KMS-11 (cell line): Measurements from ENCODE around the gene DACH2.

Experiments used
- H2AFZ ChIP-seq: fragments of 200-600 bp; sonication (generic); 2 replicates; pipeline ENCODE4 v1.6.1; 2016; ENCODE audit warnings: antibody characterized with exemption, mixed run types, low read depth
- H3K27ac ChIP-seq: fragments of 200-600 bp; sonication (generic); 2 replicates; pipeline ENCODE4 v1.6.1; 2016; ENCODE audit warnings: mild to moderate bottlenecking, mixed run types
- H3K27me3 ChIP-seq: fragments of 200-600 bp; sonication (generic); 2 replicates; pipeline ENCODE4 v1.6.1; 2017; ENCODE audit warnings: mild to moderate bottlenecking, low read depth, mixed run types, moderate library complexity; ENCODE audit not compliant: insufficient read depth
- H3K36me3 ChIP-seq: fragments of 200-600 bp; sonication (generic); 2 replicates; pipeline ENCODE4 v1.6.1; 2017; ENCODE audit warnings: mild to moderate bottlenecking, mixed run types; ENCODE audit not compliant: insufficient read depth
- H3K4me1 ChIP-seq: fragments of 200-600 bp; sonication (generic); 2 replicates; pipeline ENCODE4 v1.6.1; 2016; ENCODE audit warnings: mild to moderate bottlenecking, low read depth, mixed run types; ENCODE audit not compliant: poor library complexity, severe bottlenecking
- H3K4me2 ChIP-seq: fragments of 200-600 bp; sonication (generic); 2 replicates; pipeline ENCODE4 v1.7.0; 2016; ENCODE audit warnings: mild to moderate bottlenecking, mixed run types
- H3K4me3 ChIP-seq: fragments of 200-600 bp; sonication (generic); IDR thresholded peaks from 2 replicates; pipeline ENCODE4 v1.6.1; 2017; ENCODE audit warnings: low read depth, low read length, mixed read lengths; ENCODE audit not compliant: insufficient read depth
- H3K79me2 ChIP-seq: fragments of 200-600 bp; sonication (generic); 2 replicates; pipeline ENCODE4 v1.6.1; 2016; ENCODE audit warnings: low read depth, mixed run types; ENCODE audit not compliant: insufficient read depth
- H3K9ac ChIP-seq: fragments of 200-600 bp; sonication (generic); 2 replicates; pipeline ENCODE4 v1.6.1; 2016; ENCODE audit warnings: mild to moderate bottlenecking, mixed run types
- H4K20me1 ChIP-seq: fragments of 200-600 bp; sonication (generic); 2 replicates; pipeline ENCODE4 v1.6.1; 2016; ENCODE audit warnings: mild to moderate bottlenecking, mixed run types; ENCODE audit not compliant: insufficient read depth
- CTCF ChIP-seq: fragments of 200-600 bp; sonication (generic); conservative IDR thresholded peaks from 2 replicates; pipeline ENCODE4 v1.6.1; 2017; ENCODE audit warnings: low read depth, mild to moderate bottlenecking, antibody characterized with exemption, low read length, moderate library complexity, mixed read lengths

DACH2 gene

GRCh38 chrX:86507331-86507730 lies 359.1 kb downstream of the DACH2 start:
- Histone ChIP-seq H3K4me3 (no peak overlapping the region), H4K20me1 (no peaks in the 10 kb centered on the region)

GRCh38 chrX:86579777-86580176 lies 431.5 kb downstream of the DACH2 start:
- Histone ChIP-seq H3K36me3 (no peaks in the 10 kb centered on the region), H3K27ac (no peak overlapping the region), H3K4me3 (no peak overlapping the region), H2AFZ (no peak overlapping the region), H3K79me2 (no peaks in the 10 kb centered on the region), H3K4me2 (no peak overlapping the region), H3K9ac (no peak overlapping the region), H4K20me1 (no peaks in the 10 kb centered on the region), H3K4me1 (no peaks in the 10 kb centered on the region), H3K27me3 (no peaks in the 10 kb centered on the region)
- no peak for TF ChIP-seq CTCF

More at GRCh38 chrX:86507331-86507730, 359.1 kb downstream of the DACH2 start:
- no peak overlapping the region for H3K9ac ChIP-seq
- H3K27me3 ChIP-seq, result no peaks in the 10 kb centered on the region
- H2AFZ ChIP-seq, result no peak overlapping the region
- TF ChIP-seq CTCF, result no peak
- no peaks in the 10 kb centered on the region for H3K79me2 ChIP-seq
- no peak overlapping the region for H3K27ac ChIP-seq
- no peak overlapping the region for H3K4me2 ChIP-seq
- H3K36me3 ChIP-seq, result no peaks in the 10 kb centered on the region
- H3K4me1 ChIP-seq, result no peaks in the 10 kb centered on the region

GRCh38 chrX:86604607-86605006 lies 456.4 kb downstream of the DACH2 start:
- Histone ChIP-seq H3K27me3 (no peaks in the 10 kb centered on the region), H3K4me3 (no peak overlapping the region), H3K27ac (no peak overlapping the region), H3K4me1 (no peaks in the 10 kb centered on the region), H2AFZ (no peak overlapping the region), H4K20me1 (no peaks in the 10 kb centered on the region), H3K9ac (no peak overlapping the region), H3K36me3 (no peaks in the 10 kb centered on the region), H3K4me2 (no peak overlapping the region), H3K79me2 (no peaks in the 10 kb centered on the region)
- TF ChIP-seq CTCF, result no peak

GRCh38 chrX:86696951-86697350 lies 548.7 kb downstream of the DACH2 start:
- Histone ChIP-seq H3K79me2 (no peaks in the 10 kb centered on the region), H3K36me3 (no peaks in the 10 kb centered on the region), H3K27ac (no peak overlapping the region), H2AFZ (no peak overlapping the region), H3K4me2 (no peak overlapping the region), H3K4me3 (no peak overlapping the region), H3K27me3 (no peaks in the 10 kb centered on the region), H4K20me1 (no peaks in the 10 kb centered on the region), H3K9ac (no peak overlapping the region), H3K4me1 (no peaks in the 10 kb centered on the region)
- TF ChIP-seq CTCF, result no peak
